Activated naive CD4-positive, alpha-beta T cell treated with Interleukin-2 at 50 U/mL for 16 hours (primary cell): ENCODE data around the gene PDE8A.

ENCODE experiments used
- DNase-seq: peaks from one replicate; pipeline ENCODE4 v3.0.0-alpha.2; 2020

The PDE8A gene

GRCh38 chr15:85036716-85037115 is 55.1 kb downstream of the PDE8A start:
- DNase-seq = no peak

GRCh38 chr15:85037641-85038040 is 56.0 kb downstream of the PDE8A start:
- DNase-seq = no peak

- DNase-seq = no peak
Measured at GRCh38 chr15:85041230-85041629, 59.6 kb downstream of the PDE8A start.

- peak; percentile 40 for DNase-seq
Measured at GRCh38 chr15:85044251-85044853, 62.7 kb downstream of the PDE8A start.

DNA sequence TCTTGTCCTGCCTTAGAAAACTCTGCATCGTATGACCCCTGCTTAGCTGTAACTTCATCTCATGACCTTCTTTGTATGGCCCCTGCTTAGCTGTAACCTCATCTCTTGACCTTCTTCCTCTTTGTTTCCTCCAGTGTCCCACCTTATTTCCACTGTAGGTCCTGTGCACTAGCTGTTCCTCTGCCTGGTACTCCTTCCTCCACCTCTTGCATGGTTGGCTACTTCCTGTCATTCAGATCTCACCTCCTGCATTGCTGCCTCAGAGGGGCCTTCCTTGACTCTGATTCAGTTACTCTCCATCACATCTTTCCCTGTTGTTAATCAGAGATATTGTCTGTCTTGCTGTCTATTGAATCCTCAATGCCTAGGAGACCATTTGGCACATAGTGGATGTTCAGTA is 63.2 kb downstream of the PDE8A start:
- DNase-seq = no peak

- DNase-seq = no peak
Measured at GRCh38 chr15:85045615-85046014, 64.0 kb downstream of the PDE8A start.

DNA sequence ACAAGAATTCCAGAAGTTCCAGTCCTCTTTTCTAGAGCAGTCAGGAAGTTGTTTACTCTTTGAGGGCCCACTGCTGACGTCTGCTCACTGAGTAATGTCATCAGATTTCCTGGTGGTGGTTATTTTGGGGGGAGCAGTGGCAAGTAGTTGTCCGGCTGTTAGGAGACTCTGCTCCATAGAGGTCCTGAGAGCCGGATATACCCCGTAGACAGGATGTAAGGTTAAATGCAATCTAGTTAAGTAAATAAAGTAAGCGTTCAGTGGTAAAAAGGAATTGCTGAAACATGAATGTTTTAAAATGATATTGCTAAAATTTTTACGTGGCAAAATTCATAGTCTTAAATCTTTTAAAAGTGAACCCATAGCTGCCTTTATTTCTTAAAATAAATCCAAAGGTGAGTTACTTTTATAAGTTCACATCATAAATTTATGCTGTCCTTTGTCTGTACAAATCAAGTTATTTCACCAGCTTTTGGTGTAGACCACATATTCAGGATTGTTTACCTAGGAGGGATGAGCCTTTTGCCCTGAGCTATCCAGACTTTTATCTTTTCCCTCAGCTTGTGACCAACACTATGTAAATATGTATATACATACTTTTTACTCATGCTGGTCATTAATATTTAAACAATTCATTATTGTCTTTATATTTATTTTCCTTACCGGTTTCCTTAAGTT is 65.8 kb downstream of the PDE8A start:
- no peak for DNase-seq

GRCh38 chr15:85048430-85048829 is 66.8 kb downstream of the PDE8A start:
- DNase-seq = no peak

- no peak for DNase-seq
Measured at GRCh38 chr15:85049805-85050204, 68.1 kb downstream of the PDE8A start.

- no peak for DNase-seq
Measured at GRCh38 chr15:85059734-85060133, 78.1 kb downstream of the PDE8A start.

- DNase-seq = no peak
Measured at GRCh38 chr15:85062560-85062959, 80.9 kb downstream of the PDE8A start.

GRCh38 chr15:85063088-85063487 is 81.4 kb downstream of the PDE8A start:
- no peak for DNase-seq

DNA sequence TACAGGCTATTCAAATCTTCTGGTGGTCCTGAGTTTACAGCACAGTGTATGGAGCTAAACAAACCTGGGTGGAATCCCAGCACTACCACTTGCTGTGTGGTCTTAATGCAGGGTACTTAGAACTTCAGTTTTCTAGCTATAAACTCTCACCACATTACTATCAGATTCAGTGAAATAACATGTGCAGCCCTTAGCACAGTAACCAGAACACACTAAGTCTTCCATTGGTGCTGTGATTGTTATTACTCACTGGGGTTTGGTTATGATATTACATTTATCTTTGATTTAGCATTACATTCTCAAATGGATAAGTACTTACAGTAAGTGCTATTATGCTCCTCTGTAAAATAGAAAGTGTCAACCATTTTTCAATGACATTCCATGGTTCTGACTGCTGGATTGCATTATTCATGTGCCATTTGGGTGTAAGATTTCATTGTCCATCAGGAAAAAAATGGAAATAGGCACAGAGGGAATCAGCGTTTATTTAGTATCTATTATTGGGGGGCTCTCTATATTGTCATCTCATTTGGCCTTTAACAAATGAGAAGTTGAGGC is 81.9 kb downstream of the PDE8A start:
- DNase-seq = no peak

- no peak for DNase-seq
Measured at GRCh38 chr15:85064710-85065109, 83.1 kb downstream of the PDE8A start.

- no peak for DNase-seq
Measured at GRCh38 chr15:85071061-85071460, 89.4 kb downstream of the PDE8A start.

GRCh38 chr15:85071504-85071903 is 89.8 kb downstream of the PDE8A start:
- DNase-seq = no peak

- no peak for DNase-seq
Measured at GRCh38 chr15:85072917-85073316, 91.3 kb downstream of the PDE8A start.

DNA sequence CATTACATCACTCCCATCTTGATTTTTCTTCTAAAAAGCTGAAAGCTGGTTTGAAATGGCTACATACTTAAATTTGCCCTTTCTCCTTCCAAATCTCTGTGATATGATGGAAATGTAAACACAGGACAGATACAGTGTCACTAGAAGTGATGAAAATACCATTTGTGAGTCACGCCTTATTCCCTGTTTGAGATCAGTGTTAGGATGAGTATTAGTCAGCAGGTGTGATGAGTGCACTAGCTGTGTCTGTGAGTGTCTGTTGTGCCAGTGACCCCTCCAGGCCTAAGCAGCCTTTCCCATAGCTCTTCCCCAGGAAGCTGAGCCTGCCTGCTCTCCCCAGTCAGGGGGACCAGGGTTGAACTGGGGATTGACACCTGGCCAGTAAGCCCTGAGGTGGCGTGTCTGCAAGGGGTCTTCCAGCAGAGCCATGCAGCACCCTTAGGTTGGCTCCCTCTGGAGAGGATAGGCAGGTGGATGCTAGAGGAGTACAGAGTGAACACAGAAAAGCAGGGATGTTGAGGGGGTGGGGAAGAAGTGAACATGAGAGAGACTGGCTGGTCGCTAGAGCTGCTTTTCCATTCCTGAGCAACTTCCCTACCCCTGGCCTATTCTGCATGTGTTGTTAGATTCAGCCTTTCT is 92.0 kb downstream of the PDE8A start:
- DNase-seq = no peak

- no peak for DNase-seq
Measured at GRCh38 chr15:85086855-85087254, 105.2 kb downstream of the PDE8A start.

GRCh38 chr15:85088300-85088699 is 106.6 kb downstream of the PDE8A start:
- no peak for DNase-seq

DNA sequence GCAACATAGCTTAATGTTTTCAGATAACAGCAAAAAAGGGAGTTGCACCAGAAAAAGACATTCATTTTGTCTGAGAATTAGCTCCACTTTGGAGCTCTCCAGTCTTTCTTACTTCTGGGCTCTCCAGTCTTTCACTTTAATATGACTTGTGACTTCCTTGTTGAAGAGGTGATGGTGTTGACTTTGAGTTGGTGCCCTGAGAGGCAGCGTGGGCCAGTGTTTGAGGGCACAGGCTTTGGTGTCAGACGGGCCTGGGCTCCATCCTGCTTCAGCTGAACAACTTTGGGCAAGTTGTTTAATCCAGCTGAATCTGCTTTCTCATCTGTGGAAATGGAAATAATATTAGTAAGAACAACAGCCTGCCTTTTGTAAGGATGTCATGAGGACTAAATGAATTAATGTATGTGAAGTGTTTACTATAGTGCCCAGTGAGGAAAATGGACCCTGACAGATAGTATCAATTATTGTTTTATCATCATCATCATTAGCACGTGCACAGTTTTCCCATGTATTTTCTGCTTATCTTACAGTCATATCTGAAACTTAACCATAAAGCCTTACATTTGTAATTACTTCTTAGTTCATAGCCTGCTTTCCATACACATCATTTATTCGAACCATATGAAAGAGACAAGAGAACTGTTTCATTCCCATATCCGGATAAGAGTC is 108.4 kb downstream of the PDE8A start:
- DNase-seq = no peak

DNA sequence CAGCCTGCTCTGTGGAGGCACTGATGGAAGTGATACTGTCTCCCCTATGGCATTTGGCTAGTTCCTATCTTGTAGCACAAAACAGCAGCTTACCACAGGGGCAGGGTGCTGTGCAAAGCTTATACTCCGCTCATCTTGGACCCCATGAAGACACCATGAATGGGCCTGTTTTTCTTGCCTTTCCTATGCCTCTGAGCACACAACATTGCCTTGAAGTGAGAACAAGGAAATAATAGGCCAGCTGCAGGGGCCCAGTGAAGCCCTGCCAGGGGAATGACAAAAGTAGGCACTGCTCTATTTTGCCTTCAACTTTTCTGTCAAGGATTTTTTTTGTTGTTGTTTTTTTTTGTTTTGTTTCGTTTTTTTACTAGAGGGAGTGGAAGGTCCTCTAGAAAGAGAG is 110.3 kb downstream of the PDE8A start:
- no peak for DNase-seq

GRCh38 chr15:85094685-85095084 is 113.0 kb downstream of the PDE8A start:
- DNase-seq = no peak

DNA sequence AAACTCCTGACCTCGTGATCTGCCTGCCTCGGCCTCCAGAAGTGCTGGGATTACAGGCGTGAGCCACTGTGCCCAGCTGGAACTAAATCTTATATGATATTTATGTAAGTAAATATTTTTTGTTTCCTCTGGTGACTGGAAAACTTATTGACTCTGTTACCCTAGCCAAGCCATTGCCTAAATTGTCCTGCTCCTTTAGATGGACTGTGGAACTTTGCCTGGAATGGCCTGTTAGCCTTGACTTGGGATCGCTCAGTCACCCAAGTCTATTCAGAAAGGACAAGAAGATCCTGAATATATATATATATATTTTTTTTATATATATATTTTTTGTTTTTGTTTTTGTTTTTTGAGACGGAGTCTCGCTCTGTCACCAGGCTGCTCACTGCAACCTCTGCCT is 113.9 kb downstream of the PDE8A start:
- no peak for DNase-seq
